ENCODE measurements around the gene CHFR.
A peak's percentile ranks its signal among the peaks of the same experiment; 100 is the strongest.
"Not testable (repeated sequence)": the region's sequence is repeated elsewhere in the genome, so short reads cannot be mapped to it uniquely, and the experiment has no call there.

The CHFR gene

DNA sequence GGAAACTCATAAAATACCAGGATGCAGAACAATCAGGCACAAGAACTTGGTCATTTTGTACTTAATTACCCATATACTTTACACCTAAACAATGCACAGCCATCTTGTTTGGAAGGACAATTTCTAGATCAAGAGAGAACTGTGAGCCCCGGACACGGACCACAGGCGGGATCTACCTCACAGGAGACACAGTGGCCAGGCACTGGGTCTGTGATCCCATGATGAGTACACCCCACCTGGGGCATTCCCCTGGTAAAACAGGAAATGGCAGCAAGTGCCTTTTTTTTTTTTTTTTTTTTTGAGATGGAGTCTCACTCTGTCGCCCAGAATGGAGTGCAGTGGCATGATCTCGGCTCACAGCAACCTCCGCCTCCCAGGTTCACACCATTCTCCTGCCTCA, 74.0 kb downstream of the CHFR start:
- Mint-ChIP-seq H3K4me1 (peaks cover 30% of the 10 kb centered on the region), H3K27me3 (no peaks in the 10 kb centered on the region), H3K9me3 (no peaks in the 10 kb centered on the region), H3K4me3 (no peak overlapping the region), H3K27ac (peak overlapping the region in 1 of 2 donors; percentile 19)
- ATAC-seq (peak; percentile 74), DNase-seq (no peak)

DNA sequence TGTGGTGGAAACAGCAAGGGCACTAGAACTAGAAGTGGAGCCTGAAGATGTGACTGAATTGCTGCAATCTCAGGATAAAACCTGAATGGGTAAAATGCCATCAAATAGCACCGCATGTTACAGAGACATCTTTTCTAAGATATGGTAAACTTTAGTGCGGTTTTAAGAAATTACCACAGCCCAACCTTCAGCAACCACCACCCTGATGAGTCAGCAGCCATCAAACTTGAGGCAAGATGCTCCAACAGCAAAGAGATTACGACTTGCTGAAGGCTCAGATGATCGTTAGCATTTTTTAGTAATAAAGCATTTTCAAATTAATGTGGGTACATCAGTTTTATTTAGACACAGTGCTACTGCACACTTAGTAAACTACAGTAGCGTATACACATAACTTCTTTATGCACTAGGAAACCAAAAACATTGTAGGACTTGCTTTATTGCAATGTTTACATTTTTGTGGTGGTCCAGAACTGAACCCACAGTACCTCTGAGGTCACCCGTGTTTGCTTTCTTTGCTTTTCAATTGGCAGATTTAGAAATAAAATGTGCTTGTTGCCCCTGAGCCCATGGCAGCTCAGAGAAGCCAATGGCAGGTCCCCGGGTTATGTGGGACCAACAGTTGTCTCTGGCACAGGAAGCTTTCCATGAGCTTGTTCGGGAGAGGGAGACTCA, 74.6 kb downstream of the CHFR start:
- H3K4me1 Mint-ChIP-seq = peaks cover 32% of the 10 kb centered on the region
- no peaks in the 10 kb centered on the region for H3K27me3 Mint-ChIP-seq
- DNase-seq (peak; percentile 34 to 41), ATAC-seq (peak; percentile 72)
- H3K27ac Mint-ChIP-seq = no peak overlapping the region
- H3K9me3 Mint-ChIP-seq = no peaks in the 10 kb centered on the region
- H3K4me3 Mint-ChIP-seq = no peak overlapping the region

DNA sequence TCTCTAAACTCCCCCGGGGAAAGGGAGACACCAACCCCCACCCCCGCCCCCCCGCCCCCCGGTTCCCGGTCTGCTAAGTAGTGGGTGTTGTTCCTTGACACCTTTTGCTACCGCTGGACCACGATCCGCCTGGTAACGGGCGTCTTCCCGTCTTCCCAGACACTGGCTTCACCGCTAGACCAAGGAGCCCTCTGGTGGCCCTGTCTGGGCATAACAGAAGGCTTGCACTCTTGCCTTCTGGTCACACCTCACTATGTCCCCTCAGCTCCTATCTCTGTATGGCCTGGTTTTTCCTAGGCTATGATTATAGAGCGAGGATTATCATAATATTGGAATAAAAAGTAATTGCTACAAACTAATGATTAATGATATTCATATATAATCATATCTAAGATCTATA, 78.0 kb downstream of the CHFR start:
- not testable (repeated sequence) for H3K9me3 Mint-ChIP-seq, H3K27me3 Mint-ChIP-seq, H3K27ac Mint-ChIP-seq, H3K4me3 Mint-ChIP-seq, DNase-seq, ATAC-seq
- H3K4me1 Mint-ChIP-seq = peaks cover 55% of the 10 kb centered on the region

- DNase-seq (no peak), ATAC-seq (peak; percentile 24)
- peaks cover 47% of the 10 kb centered on the region for H3K4me1 Mint-ChIP-seq
- H3K27ac Mint-ChIP-seq = peak overlapping the region in 1 of 2 donors; percentile 34
- H3K4me3 Mint-ChIP-seq = peak overlapping the region in 1 of 2 donors; percentile 44
- H3K9me3 Mint-ChIP-seq = no peaks in the 10 kb centered on the region
- H3K27me3 Mint-ChIP-seq = no peaks in the 10 kb centered on the region
Measured at GRCh38 chr12:132807295-132808092, 79.9 kb downstream of the CHFR start.

- peak; percentile 15 to 53 for DNase-seq
- Mint-ChIP-seq H3K9me3 (no peaks in the 10 kb centered on the region), H3K27me3 (no peaks in the 10 kb centered on the region), H3K27ac (no peak overlapping the region), H3K4me1 (peaks cover 43% of the 10 kb centered on the region), H3K4me3 (peak overlapping the region in 1 of 2 donors; percentile 44)
- ATAC-seq = peak; percentile 81
Measured at GRCh38 chr12:132806857-132807256, 80.5 kb downstream of the CHFR start.

- ATAC-seq (no peak), DNase-seq (no peak)
- peak overlapping the region in 1 of 2 donors; percentile 63 for H3K27ac Mint-ChIP-seq
- H3K4me3 Mint-ChIP-seq = no peak overlapping the region
- no peaks in the 10 kb centered on the region for H3K9me3 Mint-ChIP-seq
- peaks cover 35% of the 10 kb centered on the region for H3K4me1 Mint-ChIP-seq
- no peaks in the 10 kb centered on the region for H3K27me3 Mint-ChIP-seq
Measured at GRCh38 chr12:132804426-132804861, 83.0 kb downstream of the CHFR start.

DNA sequence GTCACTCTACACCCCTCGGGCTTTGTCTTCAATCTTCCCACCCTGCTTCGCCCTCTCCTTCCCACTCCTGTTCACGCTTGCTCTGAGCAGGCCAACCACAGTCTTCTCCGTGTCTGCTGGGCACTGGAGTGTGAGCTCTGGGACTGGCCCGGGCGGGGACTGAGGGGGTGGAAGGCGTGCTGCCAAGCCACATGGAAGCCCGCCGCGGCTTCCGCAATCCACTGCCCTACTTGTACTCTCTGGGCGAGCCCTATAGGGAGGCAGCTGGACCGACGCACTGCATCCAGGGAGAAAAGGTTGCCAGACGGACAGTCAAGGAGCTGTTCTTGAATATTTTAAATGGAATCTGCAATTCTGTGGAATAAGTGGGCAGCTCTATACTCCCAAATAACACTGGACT, 83.5 kb downstream of the CHFR start:
- H3K27ac Mint-ChIP-seq = no peak overlapping the region
- DNase-seq (no peak), ATAC-seq (no peak)
- no peak overlapping the region for H3K4me3 Mint-ChIP-seq
- peaks cover 35% of the 10 kb centered on the region for H3K4me1 Mint-ChIP-seq
- no peaks in the 10 kb centered on the region for H3K9me3 Mint-ChIP-seq
- H3K27me3 Mint-ChIP-seq = no peaks in the 10 kb centered on the region

- Mint-ChIP-seq H3K4me3 (no peak overlapping the region), H3K27ac (peak overlapping the region in 1 of 2 donors; percentile 61), H3K27me3 (no peaks in the 10 kb centered on the region), H3K4me1 (peaks cover 27% of the 10 kb centered on the region), H3K9me3 (no peaks in the 10 kb centered on the region)
- no peak for ATAC-seq
- no peak for DNase-seq
Measured at GRCh38 chr12:132803125-132803524, 84.3 kb downstream of the CHFR start.

DNA sequence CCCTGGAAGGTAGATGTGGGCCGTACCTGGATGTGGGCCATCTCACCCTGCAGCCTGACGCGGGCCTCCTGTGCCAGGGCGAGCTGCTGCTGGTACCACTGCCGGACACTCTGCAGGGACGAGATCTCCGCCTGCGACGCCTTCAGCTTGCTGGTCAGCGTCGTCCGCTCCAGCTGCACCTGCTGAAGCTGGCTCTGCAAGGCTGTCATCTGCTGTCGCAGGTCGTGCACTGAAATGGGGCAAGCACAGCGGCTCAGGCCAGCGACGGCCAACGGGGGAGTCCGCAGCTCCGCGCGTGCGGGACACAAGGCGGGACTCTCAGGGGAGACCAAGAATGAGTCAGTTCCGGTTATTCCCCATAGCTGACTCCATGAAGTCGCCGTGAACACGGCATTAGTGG, 85.7 kb downstream of the CHFR start:
- H3K9me3 Mint-ChIP-seq = no peaks in the 10 kb centered on the region
- H3K27me3 Mint-ChIP-seq = no peaks in the 10 kb centered on the region
- peaks cover 13% of the 10 kb centered on the region for H3K4me1 Mint-ChIP-seq
- ATAC-seq = no peak
- H3K4me3 Mint-ChIP-seq = no peak overlapping the region
- H3K27ac Mint-ChIP-seq = no peak overlapping the region
- no peak for DNase-seq

- ATAC-seq (no peak), DNase-seq (no peak)
- H3K9me3 Mint-ChIP-seq = no peaks in the 10 kb centered on the region
- H3K4me3 Mint-ChIP-seq = no peak overlapping the region
- no peak overlapping the region for H3K27ac Mint-ChIP-seq
- H3K4me1 Mint-ChIP-seq = no peaks in the 10 kb centered on the region
- H3K27me3 Mint-ChIP-seq = no peaks in the 10 kb centered on the region
Measured at GRCh38 chr12:132798836-132799235, 88.6 kb downstream of the CHFR start.

DNA sequence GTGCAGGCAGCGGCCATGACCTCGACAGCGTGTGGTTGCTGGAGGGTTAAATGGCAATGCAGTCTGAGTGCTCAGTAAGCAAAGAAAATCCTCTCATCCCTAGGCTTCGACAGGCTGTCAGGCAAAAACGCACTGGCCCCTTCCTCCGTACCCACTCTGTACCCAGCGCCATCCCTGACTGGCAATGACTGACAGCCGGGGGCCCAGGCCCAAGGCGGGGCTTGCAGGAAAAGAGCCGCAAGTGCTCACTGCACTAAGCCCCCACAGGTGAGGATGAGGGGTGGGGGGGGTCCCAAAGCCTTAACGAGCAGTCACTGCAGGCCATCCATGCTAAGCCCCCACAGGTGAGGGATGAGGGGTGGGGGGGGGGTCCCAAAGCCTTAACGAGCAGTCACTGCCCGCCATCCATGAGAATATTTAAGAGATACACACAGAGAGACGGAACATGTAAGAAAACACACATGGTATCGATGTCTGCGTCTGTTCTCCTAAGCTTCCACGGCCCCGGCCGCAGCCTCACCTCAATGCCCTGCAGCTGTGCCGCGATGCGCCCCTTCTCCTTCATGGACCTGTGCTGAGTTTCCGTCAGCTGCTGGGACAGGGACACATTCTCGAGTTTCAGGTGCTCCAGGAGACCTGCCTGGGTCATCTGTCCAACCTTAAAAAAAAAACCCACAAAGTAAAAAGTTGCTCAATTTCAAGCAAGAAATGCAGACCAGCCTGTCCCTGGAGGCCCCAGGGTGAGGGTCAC, 89.4 kb downstream of the CHFR start:
- Mint-ChIP-seq H3K4me1 (no peaks in the 10 kb centered on the region), H3K27ac (no peak overlapping the region), H3K4me3 (no peak overlapping the region), H3K9me3 (no peaks in the 10 kb centered on the region), H3K27me3 (no peaks in the 10 kb centered on the region)
- no peak for ATAC-seq
- no peak for DNase-seq

DNA sequence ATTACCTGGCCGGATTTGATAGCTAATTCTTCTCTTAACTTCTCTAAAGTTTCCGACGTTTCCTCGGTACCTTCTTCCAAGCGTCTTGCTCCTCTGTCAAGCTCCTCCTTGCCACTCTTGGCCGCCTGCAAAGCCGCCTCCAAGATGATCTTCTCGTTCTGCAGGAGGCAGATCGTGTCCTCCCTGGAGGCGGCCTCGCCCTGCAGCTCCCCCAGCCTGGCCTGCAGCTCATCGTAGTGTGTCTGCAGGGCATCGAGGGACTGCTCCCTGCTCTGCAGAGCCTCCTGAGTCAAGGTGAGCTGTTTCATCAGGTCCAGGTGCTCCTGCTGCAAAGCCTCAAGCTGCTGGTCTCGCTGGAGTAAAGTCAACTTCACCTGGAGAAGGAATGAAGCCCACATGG, 91.6 kb downstream of the CHFR start:
- H3K27ac Mint-ChIP-seq = no peak overlapping the region
- H3K9me3 Mint-ChIP-seq = no peaks in the 10 kb centered on the region
- H3K4me1 Mint-ChIP-seq = no peaks in the 10 kb centered on the region
- DNase-seq (no peak), ATAC-seq (no peak)
- no peak overlapping the region for H3K4me3 Mint-ChIP-seq
- no peaks in the 10 kb centered on the region for H3K27me3 Mint-ChIP-seq

DNA sequence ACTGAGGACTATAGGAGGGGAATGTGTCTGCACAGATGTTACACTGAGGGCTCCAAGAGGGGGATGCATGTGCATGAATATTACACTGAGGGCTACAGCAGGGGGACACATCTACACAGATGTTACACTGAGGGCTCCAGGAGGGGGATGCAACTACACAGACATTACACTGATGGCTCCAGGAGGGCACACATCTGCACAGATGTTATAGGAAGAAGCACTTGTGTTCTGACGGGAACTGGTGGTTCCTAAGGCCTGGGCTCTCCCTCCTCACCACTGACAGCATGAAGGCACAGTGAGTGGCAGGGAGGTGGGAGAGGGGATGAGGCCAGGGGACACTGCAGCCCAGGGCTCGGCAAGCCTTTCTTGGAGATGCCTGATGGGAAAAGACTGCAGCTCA, 95.5 kb downstream of the CHFR start:
- not testable (repeated sequence) for ATAC-seq, H3K27me3 Mint-ChIP-seq, H3K9me3 Mint-ChIP-seq, H3K4me3 Mint-ChIP-seq, DNase-seq, H3K4me1 Mint-ChIP-seq, H3K27ac Mint-ChIP-seq

DNA sequence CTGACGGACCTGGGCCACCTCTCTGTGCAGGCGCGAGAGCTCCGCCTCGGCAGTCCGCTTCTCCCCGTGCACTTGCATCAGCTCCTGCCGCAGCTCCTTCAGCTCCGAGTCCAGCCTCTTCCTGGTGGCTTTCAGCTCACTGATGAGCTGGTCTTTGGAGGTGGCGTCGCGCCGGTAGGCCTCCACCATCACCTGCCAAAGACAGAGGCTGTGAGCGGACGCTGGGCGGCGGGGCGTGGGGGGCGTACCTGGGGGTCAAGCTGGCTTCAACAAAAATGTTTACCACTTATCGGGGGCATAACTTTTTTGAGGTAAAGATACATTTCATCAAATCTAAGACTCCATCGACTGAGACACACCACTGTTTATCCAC, 98.3 kb downstream of the CHFR start:
- no peak for DNase-seq
- Mint-ChIP-seq H3K4me1 (peaks cover 4% of the 10 kb centered on the region), H3K27ac (peak overlapping the region in 1 of 2 donors; percentile 89)

DNA sequence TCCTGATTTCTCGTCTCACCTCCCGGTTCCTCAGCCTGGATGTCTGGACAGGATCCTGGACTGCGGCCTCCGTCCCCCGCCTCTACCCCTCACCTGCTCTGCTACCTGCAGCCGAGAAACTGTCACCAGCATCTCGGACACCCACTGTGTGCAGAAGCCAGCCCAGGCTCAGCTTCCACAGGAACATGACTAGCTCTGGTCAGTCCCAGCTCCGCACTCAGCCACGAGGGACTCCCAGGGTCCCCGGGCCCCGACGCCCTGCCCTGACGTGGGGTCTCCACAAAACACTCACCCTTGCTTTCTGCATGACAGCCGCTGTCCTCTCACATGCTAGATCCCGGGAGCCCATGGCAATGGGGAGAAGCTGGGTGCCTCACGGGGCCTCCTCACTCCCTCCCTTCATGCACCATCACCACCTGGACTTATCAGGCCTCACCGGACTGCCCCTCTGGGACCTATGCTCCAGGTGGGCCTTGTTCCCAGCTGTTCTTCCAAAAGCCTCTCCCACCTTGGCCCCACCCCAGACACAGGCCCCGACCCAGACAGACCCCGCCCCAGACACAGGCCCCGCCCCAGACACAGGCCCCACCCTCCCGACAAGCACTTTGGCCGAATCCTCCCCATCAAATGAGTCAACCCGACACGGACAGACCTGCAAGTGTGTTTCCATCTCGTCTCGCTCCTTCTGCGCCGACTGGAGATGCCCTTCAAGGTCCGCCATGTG, 98.9 kb downstream of the CHFR start:
- Mint-ChIP-seq H3K9me3 (no peaks in the 10 kb centered on the region), H3K27me3 (no peaks in the 10 kb centered on the region), H3K4me3 (no peak overlapping the region), H3K27ac (no peak overlapping the region), H3K4me1 (peaks cover 4% of the 10 kb centered on the region)
- no peak for ATAC-seq
- DNase-seq = no peak

More for the DNA sequence above, 98.3 kb downstream of the CHFR start:
- no peak overlapping the region for H3K4me3 Mint-ChIP-seq
- H3K9me3 Mint-ChIP-seq = no peaks in the 10 kb centered on the region
- H3K27me3 Mint-ChIP-seq = no peaks in the 10 kb centered on the region
- ATAC-seq = no peak
